Stimulated activated CD8-positive, alpha-beta memory T cell treated with anti-CD3 and anti-CD28 coated beads, Interleukin-15, amount 100 ng/mL, for 48 hours (primary cell): ENCODE data around the gene ZIC4.

Experiments used
- DNase-seq, 2 donors: peaks; one replicate each; pipeline ENCODE4 v3.0.0-alpha.2; 2020; ENCODE audit warnings: low read depth in 2 of 2

The ZIC4 gene

DNA sequence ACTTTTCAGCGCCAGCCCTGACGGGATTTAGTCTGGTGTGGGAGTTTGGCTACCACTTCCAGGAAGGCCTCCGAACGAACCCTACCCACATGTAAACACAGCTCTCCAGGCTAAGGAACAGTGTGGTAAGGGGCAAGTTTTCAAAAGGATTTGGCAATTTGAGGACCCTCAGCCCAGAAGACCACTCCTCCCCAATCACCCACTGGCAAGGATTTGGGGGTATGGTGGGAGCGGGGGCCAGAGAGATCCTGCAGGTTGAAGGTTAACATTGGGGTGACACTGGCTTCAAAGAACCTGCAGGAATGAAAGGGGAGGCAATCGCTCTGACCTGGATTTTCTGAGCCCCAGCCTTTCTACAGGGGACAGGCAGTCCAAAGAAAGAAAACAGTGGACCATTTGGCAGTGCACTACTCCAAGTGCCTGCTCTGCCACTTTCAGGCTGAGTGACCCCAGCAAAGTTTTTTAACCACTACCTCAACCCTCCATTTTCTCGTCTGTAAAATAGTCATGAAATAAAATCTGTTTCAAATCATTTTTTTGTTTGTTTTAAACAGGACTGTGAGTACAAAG lies 34.5 kb downstream of the ZIC4 start:
- no peak for DNase-seq

DNA sequence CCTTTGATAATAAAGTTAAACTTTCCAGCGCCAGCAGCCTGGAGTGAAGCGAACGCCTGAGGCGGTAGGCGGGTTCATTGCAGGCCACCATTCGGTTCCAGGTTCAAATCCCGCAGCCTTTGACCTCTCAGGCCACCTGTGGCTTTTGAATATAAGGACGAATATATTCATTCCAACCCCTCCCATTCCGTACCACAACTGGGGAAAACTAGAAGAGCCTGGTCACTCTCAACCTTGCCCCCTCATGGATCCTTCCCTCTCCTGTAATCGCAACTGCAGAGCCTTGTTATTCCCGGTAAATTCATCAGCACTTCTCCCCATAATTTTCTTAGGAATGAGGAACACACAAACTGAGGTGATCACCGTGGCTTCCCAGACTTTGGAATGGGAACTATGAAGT lies 35.2 kb downstream of the ZIC4 start:
- DNase-seq = no peak

DNA sequence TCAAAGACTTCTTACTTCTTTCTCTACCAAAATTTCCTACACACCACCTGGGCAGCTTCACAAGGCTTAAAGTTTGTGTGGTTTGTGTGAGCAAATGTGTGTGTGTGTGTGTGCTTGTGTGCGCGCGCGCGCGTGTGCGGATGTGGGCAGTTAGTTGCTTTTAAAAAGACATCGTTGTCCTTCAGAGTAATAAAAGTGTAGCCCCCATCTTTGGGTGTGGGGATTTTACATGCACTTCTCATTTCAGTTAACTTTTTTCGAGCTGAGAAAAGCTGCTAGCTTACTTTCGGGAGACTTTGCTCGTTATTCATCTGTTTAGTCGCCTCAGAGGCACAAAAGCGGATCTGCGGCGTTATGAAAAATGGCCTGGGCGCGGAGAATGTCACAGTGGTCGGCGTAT lies 36.0 kb downstream of the ZIC4 start:
- DNase-seq = no peak

DNA sequence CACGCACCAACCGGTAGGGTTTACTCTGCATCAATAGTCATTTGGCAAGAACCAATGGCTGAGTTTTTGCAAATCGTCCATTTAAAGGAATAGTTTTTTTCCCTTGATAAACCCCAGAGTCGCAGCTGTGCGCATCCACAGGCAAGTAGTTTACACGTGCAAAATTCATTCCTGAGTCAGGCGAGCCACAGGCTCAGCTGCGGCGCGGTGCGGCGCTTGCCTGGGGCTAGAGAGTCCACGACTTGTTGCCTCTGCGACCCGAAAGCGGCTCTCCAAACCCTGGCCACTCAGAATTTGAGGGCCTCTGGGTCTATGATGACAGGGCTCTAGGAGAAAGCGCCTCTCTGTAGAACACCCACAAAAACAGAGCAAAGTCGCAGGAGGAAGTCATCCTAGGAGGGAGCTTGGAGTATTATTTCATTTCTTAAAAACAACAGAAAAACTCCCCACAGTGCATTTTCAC lies 36.7 kb downstream of the ZIC4 start:
- no peak for DNase-seq

DNA sequence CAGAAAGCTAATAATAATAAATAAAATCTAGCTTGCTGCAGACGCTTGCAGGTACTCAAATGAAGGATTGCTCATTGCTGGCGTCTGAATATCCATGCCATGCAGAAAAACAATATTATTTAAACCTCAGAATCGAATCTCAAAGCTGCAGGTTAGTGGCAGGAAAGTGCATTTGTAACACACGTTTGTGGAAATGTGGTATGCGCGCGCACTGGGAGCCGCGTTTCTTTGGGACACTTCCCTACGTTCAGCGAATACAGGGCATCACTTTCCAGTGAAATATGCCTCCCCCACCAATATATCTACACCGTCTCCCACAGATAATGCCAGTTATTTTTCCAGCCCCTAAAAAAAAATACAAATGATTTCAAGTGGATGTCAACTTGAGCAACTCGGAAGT lies 37.1 kb downstream of the ZIC4 start:
- DNase-seq = no peak

DNA sequence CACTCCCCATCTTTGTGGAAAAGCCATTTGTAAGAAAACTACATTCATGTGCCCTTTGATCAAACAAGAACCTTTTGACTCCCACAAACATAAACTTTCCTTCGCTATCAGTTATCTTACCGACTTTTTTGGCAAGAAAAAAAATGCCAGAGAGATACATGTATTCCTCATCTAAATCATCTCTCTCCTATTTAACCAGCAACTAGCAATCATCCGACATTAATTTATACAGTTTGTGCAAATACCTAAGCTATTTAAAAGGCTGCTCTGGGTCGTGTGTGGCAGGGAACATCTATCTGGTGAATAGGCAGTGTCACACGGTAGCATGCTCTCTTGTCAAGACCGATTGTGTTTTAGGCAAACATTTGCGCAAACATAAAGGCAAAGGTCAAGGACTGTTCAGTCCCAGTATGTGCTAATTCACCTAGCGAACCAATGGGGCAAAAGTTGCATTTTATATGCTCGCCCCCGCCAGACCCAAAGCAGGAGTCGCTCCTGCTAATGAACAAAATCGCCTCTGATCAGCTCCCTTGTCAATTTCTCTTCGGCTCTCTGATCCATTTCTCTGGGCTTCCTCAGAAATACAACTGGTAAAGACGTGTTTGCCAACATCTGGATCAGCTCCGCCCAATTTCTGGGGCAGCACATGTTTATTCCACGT lies 37.7 kb downstream of the ZIC4 start:
- DNase-seq = no peak

DNA sequence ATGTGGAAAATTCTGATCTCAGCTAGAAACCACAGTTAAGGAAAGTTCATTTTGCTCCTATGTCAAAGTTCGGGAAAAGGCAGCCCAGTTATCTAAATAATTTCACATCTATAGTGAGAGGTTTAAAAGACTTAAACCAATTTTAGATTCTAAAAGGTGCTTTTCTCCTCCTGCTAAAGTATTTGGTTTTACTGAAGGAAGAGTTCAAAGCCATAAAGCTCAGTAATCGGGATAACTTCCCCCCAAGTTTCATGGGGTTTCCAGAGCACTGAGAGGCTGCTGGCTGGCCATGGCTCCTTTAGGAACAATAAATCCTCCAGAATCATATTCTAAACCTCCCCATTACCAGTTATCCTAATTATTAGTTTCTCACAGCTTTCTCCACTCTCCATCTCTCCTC lies 38.2 kb downstream of the ZIC4 start:
- no peak for DNase-seq

DNA sequence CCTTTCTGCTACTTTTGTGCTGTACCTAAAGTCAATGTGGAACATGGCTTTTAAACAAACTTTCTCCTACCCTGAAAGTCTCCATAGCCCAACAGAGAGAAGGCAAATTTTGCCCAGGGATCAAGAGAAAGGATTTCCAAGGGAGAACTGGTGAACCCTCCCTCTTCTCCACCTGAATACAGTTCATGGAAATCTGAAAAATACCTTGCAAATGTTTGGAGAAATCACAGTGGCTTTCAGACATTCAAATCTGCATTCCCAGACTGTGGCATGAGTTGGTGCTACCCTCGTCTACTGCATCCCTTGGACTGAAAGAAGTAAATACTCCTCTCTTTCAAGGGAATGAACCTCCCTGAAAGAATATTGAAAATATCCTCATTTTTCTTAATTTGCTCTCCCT lies 38.7 kb downstream of the ZIC4 start:
- no peak for DNase-seq

DNA sequence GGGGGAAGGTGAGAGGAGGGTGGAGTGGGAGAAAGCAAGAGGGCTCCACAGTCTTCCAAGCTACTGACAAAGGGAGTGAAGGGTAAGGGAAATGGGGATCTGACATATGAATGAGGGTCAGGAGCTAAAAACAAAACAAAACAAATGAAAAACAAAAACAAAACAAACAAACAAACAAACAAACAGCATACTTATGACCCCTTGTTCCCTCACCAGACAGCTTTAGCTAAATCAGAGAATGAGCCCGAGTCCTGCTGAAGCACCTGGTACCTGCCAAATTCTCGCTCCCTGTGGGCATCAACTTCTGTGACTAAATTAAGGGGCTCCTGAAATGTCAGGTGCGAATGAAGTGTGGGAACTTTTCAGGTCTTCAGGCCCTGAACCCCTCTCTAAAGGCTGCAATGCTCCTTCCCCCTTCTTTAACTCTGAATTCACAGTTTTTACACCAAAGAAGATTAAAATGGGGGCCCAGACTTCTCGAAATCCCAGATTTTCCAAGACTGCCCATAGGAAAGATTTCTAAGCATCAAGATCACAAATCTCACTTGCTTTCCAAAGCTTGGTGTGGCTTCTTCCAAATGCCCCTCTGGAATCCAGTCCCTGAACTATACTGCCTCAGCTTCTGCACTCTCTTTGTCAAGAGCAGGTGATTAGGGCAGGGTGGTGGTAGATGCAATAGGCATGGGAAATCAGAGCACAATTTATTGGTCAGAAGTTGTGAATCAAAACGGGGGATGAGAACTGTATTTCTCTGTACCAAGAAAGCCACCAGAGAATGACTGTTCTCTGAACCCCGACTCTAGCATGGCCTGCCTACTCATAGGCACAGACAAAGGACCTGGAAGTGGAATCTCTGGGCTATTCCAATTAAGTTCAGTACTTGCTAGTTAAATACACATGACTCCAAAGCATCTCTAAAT lies 40.9 kb downstream of the ZIC4 start:
- no peak for DNase-seq

DNA sequence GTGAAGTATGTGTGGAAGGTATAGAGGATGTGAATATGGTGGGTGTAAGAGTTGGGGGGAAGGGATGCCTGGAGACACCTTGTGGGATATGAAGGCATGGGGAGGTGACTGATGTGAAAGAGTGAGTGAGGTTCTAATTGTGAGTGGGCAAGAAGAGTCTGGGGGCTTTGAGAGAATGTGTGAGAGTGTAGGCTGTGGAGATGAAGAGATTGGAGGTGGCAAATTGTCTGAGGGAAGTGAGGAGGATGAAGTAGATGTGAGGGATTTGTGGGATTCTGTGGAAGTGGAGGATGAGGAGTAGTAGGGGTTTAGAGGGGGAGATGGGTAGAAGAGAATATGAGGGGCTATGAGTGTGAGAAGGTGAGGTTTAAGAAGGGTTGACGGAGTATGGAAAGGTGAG lies 41.6 kb downstream of the ZIC4 start:
- no peak for DNase-seq

DNA sequence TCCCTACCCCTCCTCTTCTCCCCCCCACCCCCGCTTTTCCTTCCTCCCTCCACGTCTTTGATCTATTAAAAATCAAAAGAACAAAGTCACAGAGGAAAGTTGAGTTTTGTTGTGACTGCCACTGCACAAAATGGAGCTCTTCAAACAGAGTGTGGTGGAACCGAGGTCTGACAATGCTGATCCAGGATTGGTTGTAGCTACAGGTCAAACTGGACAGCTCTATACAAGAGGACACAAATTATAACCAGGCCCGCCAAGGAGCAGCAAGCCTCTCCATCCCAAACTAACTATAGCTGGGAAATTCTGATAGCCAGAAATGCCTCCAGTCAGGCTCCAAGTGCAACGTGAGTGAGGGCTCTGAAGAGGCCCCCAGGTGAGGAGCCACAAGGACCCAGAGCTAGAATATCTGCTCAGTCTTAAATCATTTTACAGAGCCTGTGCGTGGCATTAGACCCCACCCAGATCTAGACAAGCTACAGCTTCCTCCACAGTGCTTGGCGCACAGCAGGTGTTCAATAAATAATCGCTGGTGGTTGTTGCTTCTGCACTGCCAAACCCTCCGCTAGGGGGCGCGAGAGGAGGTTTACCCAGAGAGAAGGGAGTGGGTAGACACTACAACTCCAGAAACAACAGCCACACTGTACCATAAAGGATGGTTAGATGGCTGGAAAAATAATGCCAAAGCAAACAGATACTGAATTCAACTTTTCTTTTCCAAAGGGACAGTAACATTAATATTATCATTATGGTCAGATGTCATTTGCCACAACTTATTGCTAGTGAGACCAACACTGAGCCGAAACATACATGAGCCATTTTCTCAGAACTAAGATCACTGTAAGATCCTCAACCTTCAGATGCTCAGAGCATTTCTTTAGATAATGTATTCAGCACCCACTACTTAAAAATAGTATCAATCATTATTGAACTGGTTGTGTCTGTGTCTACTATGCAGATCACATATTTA lies 44.6 kb downstream of the ZIC4 start:
- DNase-seq = peak in 1 of 2 donors; percentile 14

DNA sequence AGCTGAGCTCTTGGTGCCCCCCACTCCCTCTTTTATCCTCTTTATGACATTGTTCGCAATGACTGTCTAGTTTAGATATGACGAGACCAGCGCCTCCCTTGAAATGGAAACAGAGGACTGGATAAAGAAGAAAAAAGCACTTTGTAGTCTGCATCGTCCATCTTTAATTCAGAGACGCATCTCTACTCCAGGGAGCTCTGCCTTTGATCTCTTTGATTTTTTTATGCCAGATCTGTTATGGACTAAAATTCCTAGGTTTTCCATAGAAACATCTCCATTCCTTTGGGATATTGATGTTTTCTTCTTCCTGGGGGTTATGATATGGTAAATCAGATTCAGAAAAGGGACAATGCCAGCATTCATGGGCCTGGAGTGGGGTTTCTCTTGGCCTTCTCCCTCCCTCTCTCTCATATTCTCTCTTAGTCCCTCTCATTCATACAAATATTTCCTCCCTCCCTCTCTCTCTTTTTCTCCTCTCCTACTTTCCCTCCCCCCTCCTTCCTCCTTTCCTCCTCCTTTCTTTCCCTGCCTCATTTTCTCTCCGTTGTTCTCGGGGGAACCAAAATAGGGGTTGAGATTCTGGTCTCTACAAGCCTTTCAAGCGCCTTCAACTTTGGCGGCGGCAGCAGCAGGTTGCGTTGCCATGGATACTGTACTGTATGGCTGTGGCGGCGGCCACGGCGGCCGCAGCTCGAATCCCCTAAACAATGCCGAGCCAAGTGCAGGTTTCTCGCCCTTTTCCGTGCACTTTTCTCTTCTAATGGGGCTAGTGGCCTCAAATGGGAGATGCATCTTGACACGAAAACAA lies 45.5 kb downstream of the ZIC4 start:
- no peak for DNase-seq

DNA sequence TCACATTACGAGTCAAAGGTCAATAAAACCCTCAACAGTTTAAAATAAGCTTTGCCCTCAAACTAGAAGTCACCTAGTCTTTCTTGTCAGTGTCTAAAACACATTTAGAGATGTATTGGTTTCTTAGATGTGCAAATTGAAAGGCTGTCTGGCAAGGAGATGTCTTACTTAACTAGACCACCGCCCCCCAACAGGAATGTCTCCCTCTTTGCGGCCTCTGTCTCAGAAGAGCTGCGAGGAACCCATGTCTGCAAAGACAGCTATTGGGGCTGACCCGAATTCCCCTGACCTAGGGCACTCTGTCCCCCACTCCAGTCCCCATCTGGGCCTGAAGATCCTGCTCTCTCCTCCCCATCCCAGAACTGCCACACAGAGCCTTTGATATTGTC lies 46.3 kb downstream of the ZIC4 start:
- DNase-seq = no peak

DNA sequence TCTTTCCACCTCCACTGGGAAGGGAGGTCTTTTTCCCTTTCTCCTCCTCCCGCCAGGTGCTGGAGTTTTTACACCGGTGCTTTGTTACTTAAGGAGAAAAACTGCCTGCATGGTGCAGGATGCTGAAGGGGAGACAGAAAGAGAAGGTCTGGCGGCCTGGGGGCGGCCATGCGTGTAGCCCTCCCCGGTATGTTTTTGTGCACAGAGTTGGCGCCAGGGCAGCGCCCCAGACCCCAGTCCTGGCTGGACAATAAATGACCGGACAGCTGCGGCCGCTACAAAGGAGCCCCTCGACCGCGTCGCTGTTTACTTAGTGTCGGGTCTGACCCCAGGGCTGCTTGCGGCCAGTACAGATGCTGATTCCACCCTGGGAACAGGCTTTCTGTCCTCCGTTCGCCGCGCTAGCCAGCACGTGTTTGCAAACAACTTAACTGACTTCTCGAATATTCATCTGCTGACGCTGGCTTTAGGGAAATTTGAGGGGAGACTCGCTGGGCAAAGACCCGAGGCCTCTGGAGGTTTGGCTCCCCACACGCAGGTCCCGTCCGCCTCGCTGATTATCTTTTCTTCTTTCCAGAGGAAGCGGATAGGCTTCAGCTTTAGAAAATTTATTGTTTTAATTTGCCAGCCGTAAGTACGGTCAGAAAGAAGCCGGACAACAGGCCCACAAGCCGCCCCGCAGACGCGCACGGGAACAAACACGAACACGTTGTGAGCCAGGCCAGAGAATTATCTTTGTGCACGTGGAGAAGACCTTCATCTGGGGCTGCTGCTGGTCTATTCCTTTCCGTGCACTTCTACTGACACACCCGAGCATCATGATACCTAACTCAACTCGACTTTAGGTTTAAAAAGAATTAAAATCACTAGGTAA lies 46.9 kb downstream of the ZIC4 start:
- no peak for DNase-seq

DNA sequence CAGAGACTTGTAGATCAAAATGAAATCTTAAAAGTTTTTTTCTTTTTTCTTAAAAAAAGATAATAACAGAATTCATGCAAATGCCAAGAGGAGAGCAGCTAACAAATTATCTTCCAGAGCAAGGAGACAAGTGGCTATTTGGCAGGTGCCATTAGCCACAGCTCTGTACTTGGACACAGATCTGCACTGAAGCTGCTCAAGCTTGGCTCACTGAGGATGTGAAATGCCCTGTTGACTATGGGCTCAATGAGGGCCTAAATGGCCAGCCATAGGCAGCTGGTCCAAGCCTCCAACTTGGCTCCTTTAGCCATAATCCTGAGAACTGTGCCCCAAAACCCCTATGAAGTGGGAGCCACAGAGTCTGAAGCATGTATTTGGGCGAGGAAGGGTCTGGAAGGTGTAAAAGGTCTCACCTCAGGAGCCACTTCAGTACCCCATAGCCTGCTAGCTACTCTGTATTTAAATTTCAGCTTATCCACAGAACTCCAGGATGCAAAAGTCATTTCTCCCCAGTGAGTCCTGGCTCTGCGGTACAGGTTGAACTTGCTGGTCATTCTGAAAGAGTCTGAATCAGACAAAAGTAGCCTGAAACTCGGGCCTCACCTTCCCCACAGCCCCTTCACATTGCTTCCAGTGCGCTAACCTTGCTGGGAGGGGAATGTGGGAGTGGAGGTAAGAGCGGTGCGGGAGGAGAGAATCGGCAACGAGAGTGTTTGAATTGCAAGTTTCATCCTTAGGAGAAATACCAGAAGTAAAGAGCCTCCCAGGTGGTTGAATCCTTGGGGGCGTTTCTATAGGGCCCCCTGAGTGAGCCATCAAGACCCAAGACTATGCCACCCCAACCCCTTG lies 48.0 kb downstream of the ZIC4 start:
- no peak for DNase-seq

DNA sequence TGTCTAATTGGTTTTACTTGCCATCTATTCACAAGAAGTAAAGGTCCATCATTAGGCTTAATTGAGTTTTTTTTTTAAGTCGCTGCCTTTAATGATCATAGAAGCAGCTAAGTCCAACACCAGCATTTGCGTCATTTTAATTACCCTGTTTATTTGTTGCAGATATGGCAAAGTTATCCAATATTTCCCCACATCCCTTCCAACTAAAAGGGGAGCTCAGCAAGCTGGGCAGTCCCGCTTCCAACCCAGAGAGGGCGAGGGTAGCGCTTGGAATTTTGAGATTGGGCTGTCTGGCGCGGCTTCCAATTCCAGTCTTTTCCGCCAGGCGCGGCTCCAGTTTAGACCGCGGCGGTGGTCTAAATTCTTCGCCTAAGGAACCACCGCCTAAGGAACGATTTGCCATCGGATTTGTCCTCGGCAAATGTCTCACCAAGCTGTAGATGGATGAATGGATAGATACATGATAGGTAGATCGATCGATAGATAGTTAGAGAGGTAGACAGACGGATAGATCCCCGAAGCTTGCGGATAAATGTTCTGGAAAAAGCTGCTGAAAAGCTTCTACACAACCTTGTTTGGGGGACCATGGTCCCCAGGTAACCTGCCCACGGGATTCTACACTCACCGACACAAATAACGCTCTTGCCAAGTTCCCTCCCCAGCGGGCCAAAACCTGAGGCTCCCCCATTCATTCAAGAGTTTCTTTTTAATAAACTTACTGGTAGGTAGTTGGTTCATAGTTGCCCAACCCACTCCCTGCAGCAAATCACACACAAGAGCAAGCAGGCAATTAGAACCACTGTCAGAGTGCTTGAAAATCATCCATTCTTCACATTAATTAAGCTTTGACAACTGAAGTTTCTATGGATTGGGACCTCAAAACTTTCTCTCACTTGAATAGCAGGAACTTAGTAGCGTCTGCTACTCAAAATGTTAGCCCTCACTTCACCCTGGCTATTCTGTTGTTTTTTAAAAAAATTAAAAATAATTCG lies 49.1 kb downstream of the ZIC4 start:
- no peak for DNase-seq

DNA sequence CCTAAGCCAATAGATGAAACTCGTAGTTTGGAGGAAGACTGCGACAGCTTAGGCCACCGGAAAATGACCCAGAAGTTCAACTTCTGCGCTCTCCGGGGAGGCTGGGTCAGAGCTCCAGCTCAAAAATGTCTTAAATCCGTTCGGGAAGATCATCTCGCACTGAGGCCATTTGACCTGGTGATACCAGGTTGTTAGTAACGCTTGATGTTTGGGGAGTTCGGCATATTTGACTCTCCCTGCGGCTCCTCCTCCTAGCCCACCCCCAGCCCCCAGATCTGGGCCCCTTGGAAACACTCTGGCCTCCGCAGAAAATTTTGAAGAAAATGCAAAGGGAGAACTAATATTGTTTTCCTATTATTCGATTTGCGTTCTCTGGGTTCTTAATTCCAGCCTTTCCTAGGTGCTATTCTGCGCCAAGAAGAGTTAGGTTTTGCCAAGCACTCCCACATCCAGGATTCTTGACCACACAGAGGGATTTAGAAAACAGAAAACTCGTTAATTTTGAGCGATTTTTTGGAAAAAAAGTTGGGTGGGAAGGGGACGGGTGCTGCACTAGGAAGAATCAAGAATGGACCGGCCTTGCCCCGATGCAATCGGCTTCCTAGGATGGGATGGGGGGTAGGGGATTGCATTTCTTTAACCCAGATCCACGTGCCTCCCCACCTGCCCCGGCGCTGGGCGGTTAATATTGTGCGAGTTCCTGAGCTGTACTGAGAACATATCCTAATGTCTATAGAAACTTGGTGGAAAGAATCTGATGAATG lies 50.0 kb downstream of the ZIC4 start:
- no peak for DNase-seq
